Renal pelvis (tissue), 4 donors: ENCODE measurements around the gene DHRSX. TPM values are rescaled to one million over a fixed set of nuclear protein-coding genes. Genes with fewer than 3 reads are reported as not detected.
"Not testable (repeated sequence)": the region's sequence is repeated elsewhere in the genome, so short reads cannot be mapped to it uniquely, and the experiment has no call there.

Source experiments
- DNase-seq: peaks from one replicate; pipeline ENCODE4 v3.0.0-alpha.2; 2013
- polyA plus RNA-seq, 3 donors: library from polyadenylated mRNA; unstranded; fragments of 120-200 nt; gene quantifications; one replicate each; pipeline ENCODE4 v1.2.1, GENCODE V29; 2013; ENCODE audit not compliant: insufficient read length in 3 of 3

DHRSX gene
- polyA plus RNA-seq, 3 donors = 28.3 to 35.5 (median 32.7) TPM

- no peak for DNase-seq
These were observed 855 bp upstream of the DHRSX start for GRCh38 chrX:2501559-2502102.

- no peak for DNase-seq
These were observed 529 bp downstream of the DHRSX start for GRCh38 chrX:2500091-2500802.

- no peak for DNase-seq
These were observed 1.3 kb downstream of the DHRSX start for GRCh38 chrX:2499507-2499906.

GRCh38 chrX:2498781-2499302 lies 1.9 kb downstream of the DHRSX start:
- DNase-seq = peak; percentile 40

GRCh38 chrX:2497961-2498780 lies 2.6 kb downstream of the DHRSX start:
- DNase-seq = no peak

DNA sequence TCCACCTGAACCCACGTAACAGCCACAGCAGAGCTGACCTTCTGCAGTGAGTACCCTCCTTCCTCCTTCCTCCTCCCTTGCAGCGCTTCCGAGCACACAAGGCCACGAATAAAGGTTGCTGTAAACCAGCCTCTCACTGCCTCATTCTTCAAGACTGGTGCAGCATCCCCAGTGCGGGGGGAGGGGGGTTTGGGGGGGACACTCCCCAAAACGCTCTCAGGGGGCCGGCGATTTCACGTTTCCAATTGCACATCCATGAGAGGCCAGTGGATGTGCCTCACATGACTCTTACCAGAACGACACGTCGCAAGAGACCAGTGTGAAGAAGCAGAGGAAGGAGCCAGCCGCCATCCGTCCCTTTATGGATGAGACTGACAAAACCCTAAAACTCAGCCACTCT lies 5.2 kb downstream of the DHRSX start:
- DNase-seq = no peak

GRCh38 chrX:2492531-2493218 lies 8.1 kb downstream of the DHRSX start:
- no peak for DNase-seq

- DNase-seq = no peak
These were observed 10.1 kb downstream of the DHRSX start for GRCh38 chrX:2490634-2491033.

DNA sequence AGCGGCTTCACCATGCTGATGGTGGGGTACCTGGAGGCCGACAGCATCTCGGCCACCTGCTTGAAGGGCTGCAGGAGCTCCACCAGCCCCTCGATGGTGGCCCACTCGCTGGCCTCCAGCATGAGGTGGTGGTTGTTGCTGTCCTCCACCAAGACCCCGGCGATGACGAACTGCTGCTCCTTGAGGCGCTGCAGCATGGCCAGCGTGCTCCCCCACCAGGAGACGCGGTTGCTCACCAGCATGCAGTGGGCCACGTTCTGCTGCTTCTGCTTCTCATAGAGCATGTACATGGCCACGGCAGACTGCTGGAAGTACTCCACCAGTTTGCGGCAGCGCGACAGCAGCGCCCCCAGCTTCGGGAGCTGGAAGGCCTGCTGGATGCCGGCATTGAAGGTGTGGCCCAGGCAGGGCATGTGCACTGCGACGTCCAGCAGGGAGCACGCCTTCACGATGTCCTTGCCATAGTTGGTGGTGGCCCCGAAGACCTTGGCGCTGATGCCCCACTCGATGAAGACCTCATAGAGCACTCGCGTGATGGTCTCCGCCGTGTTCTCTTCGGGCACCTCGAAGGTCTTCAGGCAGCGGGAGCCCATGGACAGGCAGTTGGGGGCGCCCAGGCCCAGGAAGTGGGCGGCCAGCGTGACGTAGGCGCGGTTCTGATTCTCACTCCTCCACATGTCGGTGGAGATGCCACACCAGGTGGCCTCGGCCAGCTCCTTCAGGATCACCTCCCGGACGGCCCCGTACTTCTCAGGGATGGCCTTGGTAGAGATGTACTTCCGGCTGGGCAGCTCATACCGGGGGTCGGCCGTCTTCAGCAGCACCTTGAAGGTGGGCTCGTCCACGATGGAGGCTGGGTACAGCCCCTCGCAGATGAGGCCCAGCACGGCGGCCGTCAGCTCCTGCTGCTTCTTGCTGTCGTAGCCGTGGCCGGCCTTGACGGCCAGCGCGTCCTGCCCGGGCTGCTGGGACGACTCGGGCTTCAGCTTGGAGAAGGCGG lies 11.0 kb downstream of the DHRSX start:
- DNase-seq = no peak

DNA sequence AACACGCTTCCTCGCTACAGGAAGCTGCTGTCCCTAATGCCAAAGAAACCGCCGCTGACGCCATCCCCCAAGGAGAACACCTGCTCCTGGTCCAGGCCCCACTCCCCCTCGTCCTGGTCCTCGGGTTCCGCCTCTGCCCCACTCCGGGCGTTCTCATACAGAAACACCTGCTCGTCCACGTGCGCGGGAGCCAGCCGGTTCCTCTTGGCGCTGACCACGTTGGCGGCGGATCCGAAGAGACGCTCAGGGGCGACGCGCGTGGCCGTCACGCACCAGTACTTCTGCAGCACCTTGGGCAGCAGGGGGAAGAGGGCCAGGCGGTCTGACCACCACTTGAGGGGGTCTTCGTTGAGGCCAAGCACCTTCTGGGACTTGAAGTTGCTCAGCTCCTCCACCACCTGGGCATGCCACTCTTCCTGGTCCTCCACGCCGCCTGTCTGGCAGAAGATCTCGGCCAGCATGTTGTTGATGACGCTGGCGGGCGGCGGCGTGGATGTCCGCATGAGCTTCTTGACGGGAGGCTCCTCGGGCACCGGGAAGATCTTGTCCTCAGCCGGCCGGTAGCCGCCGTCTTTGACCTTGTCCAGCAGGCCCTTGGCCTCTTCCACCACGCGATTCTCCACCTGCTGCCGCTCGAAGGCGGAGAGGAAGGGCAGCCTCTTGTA lies 12.0 kb downstream of the DHRSX start:
- no peak for DNase-seq

DNA sequence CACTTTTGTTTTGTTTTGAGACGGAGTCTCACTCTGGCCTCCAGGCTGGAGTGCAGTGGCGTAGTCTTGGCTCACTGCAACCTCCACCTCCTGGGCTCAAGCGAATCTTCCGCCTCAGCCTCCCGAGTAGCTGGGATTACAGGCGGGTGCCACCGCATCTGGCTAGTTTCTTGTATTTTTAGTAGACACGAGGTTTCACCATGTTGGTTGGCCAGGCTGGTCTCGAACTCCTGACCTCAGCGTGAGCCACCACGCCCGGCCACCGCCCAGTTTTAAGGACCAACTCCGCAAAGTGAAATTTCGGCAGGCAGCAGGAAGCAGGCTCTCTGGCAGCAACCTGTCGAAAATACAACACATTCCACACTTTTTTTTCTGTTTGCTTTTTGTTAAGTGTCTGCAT lies 13.4 kb downstream of the DHRSX start:
- DNase-seq = no peak

- no peak for DNase-seq
These were observed 14.2 kb downstream of the DHRSX start for GRCh38 chrX:2486476-2487133.

- DNase-seq = no peak
These were observed 14.9 kb downstream of the DHRSX start for GRCh38 chrX:2485789-2486345.

GRCh38 chrX:2484721-2485648 lies 15.8 kb downstream of the DHRSX start:
- DNase-seq = no peak

GRCh38 chrX:2484256-2484655 lies 16.5 kb downstream of the DHRSX start:
- no peak for DNase-seq

- DNase-seq = no peak
These were observed 17.2 kb downstream of the DHRSX start for GRCh38 chrX:2483398-2484060.

- not testable (repeated sequence) for DNase-seq
These were observed 19.2 kb downstream of the DHRSX start for GRCh38 chrX:2481597-2481996.

DNA sequence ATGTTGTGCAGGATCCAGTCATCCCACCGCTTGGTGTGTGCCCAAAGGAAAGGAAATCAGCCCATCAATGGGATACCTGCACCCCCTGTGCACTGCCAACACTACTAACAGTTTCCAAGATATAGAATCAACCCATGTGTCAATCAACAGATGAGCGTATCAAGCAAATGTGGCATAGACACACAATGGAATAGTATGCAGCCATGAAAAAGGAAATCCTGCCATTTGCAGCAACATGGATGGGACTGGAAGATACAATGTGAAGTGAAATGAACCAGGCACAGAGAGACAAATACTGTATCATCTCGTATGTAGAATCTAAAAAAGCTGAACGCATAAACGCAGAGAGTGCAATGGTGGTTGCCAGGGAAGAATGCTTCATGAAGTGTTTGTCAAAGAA lies 20.8 kb downstream of the DHRSX start:
- not testable (repeated sequence) for DNase-seq
